Retina (tissue), 1 donor: ENCODE results near the gene NDRG2.
"Not testable (repeated sequence)": the region's sequence is repeated elsewhere in the genome, so short reads cannot be mapped to it uniquely, and the experiment has no call there.

ENCODE experiments used
- DNase-seq: peaks from one replicate; pipeline ENCODE4 v3.0.0-alpha.2; 2016

The NDRG2 gene

GRCh38 chr14:21033133-21033698, 8.4 kb upstream of the NDRG2 start:
- no peak for DNase-seq

GRCh38 chr14:21032326-21033132, 7.7 kb upstream of the NDRG2 start:
- no peak for DNase-seq

- DNase-seq: no peak
These were observed 5.7 kb upstream of the NDRG2 start for GRCh38 chr14:21030531-21030930.

DNA sequence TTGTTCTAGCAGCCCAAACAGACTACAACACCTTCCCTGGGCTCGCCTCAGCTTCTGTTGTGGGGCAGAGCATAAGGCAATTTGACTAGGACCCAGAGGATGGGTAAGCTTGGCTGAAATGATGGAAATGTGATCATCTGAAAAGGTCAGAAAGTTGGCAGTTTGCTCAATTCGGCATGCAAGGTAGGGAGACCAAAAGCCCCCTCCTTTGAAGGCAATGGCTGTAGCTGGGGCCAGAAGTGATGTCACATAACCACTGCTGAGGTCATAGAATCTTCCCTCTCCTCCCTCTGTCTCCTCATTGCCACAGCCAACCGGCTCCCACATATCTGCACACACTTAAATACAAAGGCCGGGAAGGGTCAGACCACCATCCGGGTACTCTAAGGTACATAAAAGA, 5.1 kb upstream of the NDRG2 start, which contains the start of gene TPPP2:
Gene TPPP2 (plus strand): TSS at position 301 of the 400 bp plus-strand sequence. CDS start 365 bp downstream, outside the sequence.
- DNase-seq: no peak

- DNase-seq: no peak
These were observed 2.1 kb upstream of the NDRG2 start for GRCh38 chr14:21026988-21027315.

DNA sequence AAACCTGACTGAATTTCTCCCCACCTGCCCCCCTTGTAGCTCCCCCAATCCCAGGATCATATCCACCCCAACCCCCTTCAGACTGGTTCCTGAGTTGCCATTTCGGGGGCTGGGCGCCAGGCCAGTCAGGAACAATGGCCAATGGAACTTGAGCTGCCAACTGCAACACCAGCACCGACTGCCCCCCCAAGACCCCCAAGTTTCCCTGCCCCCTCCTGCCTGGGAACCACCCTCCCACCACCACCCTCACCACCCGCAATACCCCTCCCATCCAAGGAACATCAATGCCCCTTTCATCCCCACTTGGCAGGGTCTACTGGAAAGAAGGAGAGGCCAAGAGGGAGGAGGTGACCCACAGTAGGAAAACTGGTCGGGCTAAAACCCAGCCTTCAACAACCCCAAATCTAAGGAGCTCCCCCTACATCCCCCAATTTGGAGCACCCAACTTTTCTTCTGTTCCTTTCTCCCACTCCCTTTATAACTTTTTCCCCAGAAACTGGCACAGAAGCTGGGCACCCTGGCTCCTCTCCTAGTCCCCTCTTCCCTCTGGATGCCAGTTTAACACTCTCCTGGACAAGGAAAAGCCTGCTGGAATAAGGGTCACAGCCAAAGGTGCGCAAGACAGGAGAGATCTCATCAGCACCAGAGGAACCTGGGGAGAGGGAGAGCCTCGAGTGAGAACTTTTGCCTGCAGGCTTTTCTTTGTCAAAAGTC, 1.6 kb upstream of the NDRG2 start:
- DNase-seq: no peak

GRCh38 chr14:21025371-21026273, 761 bp upstream of the NDRG2 start:
- DNase-seq: peak; percentile 81

DNA sequence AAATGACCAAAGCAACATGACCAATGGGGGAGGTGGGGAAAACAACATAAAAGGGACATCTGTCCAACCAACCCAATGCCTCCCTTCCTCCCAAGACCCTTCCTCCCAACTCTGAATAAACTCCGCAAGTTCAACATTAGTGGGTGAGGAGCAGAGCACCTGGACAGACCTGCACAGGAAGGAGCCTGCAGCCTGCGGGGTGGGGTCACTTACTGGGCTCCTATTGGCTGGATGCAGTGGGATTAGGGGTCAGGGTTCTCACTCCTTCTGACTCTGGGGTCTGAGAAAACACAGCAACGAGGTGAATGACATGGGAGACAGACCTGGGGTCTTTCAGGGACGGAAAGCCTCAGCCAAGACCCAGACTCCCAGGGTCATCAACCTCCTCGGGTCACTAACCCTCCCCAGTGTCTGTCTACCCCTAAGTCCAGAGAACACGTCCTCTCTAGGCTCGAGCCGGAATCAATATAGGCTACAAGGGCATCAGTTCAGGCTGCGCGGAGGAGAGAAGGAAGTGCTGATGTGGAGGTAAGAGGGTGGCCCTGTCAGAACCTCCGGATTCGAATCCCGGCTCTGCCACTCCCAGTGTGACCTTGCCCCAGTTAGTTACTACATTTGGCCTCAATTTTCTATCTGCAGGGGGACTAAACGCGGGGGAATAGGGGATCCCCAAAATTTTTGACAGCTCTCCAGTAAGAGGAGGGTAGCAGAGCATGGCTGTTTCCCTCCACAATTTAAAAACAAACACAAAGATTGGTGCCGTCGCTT, 860 bp downstream of the NDRG2 start:
- DNase-seq: no peak

DNA sequence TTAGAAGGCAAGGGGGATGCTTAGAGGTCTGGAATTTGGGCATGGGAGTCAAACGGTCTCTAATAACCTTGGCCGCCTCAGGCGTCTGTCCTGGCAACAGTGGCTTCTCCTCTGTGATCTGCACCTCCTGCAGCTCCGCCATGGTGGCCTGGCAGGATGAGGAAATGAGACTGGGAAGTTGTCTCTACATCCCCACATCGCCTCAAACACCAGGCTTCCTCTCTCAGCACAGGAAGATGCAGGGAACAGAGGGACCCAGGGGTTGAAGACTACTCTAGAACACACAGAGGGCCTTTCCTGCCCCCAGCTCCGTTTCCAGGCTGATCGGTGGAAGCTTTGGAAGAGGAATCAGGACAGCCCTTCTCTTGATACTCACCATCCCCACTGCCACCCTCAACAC, 1.7 kb downstream of the NDRG2 start:
- no peak for DNase-seq

DNA sequence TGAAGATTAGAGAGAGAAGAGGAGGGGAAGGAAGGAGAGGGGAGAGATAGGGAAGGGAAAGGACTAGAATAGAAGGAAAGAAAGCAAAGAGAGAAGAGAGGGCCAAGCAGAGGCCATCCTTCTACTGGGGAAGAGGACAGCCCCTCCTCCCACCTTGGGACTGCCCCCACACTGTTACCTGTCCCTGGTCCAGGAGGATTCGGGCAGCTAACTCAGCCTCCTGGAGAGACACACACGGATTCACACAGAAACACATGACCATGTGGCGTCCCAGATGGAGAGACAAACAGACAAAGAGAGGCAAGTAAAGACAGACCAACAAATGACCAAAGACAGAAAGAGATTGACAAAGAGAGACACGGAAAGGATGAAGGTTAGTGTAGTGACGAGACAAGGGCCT, 2.2 kb downstream of the NDRG2 start:
- no peak for DNase-seq

DNA sequence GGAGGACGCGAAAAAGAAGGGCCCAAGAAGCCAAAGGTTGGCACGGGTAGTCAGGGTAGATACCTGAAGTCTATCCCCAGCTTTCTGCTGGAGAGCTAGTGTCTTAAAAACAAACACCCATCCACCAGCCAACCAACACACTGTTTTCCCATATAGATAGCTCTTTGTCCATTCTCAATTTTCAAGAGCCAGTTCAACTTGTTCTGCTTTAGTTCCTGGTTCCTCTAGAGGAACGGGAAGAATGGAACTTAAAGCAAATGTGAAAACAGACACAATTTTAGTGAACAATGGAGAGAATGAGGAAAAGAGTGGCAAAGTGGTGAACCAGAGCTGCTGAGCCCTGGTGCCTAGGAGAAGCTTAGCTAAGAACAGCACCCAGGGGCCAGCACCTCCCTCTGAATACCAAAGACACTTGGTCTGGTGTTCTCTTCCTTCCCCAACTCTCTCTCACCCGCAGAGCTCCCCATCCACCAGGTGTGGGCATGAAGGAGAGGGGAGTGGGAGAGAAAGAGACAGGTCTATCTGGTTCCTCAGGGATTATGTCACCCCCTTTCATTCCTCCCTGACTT, 3.8 kb downstream of the NDRG2 start:
- no peak for DNase-seq

GRCh38 chr14:21019366-21019765, 5.5 kb downstream of the NDRG2 start:
- DNase-seq: no peak

DNA sequence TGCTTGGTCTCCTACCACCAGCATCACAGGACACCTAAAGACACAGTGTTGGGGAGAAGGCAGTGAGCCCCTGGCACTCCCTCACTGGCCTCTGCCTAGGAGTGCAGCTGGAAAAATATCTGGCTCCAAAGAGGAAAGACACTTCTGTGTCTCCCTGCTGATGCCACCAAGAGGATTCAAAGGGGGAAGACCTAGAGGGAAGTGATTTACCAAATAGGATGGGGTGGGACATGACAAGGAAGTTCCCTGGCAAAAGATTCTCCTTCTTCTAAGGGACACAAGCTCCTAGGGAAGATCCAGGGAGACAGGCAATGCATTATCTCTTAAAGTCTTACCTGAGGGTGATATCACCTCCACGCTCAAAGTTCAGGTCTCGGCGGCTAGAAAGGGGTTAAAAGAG, 6.1 kb downstream of the NDRG2 start:
- no peak for DNase-seq

GRCh38 chr14:21018286-21018685, 6.6 kb downstream of the NDRG2 start:
- DNase-seq: no peak

DNA sequence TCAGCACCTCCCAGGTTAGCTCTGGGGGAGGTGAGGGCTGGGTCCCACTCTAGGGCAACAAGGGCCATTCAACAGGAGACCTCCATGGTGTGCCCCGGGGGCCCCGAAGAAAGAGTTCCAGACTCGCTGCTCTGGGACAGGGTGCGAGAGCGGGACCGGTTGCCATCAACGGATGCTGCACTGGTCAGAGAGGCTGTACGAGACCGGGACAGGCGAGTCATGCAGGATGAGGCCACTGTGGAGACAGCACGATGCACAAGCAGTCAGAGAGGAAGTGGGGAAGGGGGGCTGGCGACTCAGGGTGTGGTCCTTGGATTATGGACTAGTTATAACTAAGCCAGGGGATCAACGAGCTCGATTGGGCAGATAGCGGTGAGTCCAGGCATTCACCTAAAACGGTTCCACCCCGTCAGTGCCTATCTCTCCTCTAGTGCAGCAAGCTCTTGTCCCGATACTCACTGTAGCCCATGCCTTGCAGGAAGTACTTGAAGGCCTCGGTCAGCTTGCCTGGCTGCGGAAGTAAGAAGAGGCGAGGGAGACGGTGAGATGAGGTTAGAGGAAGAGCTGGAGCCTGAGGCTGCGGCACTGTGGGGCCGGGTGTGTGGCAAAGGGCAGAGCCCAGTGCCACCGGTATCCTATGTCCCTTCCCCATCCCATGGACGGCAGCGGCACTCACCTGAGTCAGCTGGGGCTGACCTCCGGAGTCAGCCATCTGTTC, 7.2 kb downstream of the NDRG2 start:
- no peak for DNase-seq

DNA sequence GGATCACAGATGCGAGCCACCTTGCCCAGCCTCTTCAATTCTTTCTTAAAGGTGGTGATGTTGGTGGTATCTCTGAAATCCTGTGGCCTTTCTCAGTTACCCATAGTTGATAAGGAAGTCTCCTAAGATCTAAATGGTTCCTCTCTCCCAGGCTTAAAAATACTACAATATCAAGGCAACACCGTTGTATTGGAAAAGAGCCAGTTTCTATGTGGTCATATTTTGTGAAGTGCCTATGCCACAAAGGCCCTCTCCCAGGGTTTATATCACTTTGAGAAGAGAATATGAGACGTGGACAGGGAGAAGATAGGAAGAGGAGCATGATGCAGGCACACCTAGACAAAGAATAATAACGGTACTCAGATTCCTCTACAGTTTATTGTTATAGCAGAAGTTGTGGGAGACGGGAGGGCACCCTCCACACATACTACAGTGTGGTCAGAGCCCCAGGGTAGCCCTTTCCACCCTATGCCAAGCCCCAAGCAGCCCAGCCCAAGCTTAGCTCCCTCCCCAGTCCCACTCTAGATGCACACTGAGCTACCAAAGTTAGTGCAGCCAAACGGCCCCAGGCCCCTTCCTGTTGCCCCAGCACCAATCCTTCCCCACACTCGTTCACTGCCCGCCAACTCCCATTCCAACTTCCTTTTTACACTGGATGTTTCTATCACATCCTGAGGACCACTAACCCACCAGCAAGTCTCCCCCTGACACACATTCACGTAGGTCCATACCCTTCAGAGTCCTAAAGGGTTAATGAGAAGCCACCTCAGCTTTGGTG, 8.3 kb downstream of the NDRG2 start:
- DNase-seq: no peak

GRCh38 chr14:21015312-21015711, 9.5 kb downstream of the NDRG2 start:
- no peak for DNase-seq

GRCh38 chr14:21014761-21015190, 10.1 kb downstream of the NDRG2 start:
- DNase-seq: peak; percentile 88

DNA sequence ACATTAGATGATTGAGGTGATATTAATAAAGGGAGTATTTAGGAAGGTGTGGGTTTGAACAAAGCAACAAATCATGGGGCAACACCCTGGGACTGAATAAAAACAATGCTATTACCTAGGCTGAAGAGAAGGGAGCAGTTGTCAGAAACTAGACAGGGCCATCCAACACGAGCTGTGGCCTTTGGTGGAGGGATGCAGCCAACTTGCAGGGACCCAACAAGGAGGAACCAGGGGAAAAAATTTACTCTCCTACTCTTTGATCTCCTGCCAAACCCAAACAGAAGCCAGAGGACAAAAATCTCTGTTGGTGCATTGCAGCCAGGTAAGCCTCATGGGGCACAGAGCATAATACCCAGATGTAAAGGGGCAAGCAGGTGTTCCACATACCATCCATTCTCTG, 13.7 kb downstream of the NDRG2 start:
- DNase-seq: no peak

- not testable (repeated sequence) for DNase-seq
These were observed 15.1 kb downstream of the NDRG2 start for GRCh38 chr14:21009721-21010120.
